ENCODE results near the gene SOCS1.

DNA sequence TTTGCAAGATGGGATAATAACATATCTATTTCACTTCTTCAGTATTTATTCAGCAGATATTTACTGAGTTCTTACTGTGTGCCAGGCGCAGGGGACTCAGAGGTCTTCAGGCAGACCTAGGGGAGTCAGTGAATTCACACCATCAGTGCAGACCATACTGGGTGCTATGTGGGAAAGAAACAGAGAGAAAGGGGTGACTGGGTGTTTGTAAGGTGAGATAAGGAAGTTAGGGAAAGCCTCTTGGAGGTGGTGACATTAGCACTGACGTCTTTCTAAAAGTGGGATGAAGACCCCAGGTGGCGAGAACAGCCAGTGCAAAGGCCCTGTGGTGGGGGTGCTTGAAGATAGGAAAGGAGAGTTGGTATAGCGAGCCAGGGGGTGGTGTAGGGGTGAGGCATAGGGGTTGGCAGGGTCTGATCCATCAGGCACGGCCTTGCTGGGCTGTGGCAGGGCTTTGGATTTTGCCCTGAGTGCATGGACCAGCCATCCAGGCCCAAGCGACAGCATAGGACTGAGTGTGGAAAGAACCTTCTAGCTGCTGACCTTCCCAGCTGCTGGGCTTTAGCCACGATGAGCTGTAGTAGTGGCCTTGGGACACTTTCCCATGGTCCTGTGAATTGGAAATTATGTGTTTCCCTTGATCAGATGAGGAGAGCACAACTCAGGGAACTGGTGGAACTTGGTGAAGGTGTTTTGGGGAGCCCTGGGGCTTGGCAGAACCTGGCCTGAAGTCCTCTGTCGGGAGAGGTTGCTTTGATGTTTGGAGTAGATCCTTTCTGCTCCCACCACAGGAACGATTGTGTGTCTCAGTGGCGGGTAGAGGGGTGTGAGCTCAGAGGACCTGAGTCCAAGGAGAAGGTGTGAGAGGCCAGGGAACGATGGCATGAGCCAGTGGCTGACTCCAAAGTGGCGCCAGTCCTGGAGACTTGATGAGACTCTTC, 3.9 kb upstream of the SOCS1 start:
- no peak for TF ChIP-seq EZH2 (IDR thresholded peaks at IDR 0.05; ENCODE audit: insufficient read depth, poor library complexity, severe bottlenecking)
- no peak for TF ChIP-seq EZH2phosphoT487 (IDR thresholded peaks at IDR 0.05; ENCODE audit: insufficient read depth, low read depth)
